Iris pigment epithelial cell (primary cell): ENCODE data around the gene UNC119.

Source experiments
- DNase-seq: peaks from one replicate; pipeline ENCODE4 v3.0.0-alpha.2; 2011; ENCODE audit warnings: low read depth

Gene UNC119

DNA sequence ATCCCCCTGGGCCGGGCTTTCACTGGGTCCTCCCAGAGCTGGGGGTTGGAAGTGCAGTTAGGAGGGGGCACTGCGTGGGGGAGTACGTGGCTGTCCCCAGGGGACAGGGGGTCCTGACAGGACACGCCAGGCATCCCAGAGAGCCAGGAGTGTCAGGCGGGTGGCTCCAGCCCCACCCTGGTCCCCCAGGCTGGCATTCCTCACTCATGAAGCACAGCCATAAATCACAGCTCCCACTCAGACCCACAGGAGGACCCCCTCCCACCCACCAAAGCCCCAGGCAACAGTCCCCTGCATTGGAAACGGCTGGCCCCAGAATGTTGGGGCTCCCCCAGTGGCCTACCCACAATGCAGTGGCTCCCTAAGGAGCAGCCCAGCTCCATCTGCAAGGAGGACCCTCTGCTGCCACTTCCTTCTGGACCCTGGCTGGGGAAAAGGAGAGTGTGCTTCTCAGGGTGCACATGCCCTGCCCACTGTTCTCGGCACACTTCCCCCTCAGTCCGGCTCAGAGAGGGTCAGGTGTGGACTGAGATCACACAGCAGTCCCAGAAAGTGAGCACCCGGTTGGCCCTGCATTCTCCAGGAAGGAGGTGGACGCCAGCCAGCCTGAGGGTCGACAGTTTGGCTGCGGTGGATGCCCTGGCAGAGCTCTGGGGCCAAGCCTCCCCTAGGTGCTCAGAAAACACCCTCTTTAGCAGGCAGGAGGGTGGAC, 53.6 kb downstream of the UNC119 start:
- no peak for DNase-seq

DNA sequence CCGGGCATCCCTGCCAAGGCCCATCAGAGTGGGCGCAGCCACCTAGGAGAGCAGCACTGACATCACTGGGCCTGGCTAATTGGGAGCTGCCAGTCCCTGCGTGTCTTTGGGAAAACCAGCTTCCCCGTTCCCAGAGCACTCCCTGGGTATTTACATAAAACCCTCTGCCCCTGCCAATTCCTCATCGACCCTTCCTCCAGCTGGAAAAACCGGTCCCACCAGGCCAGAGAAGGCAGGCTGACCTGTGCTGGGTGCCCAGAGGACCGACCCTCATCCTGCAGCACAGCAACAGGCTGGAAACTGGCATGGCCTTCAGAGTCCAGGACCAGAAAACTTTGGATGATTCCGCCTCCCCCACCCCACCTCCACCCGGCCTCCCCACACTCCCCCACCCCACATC, 54.5 kb downstream of the UNC119 start:
- DNase-seq = no peak
